Fibroblast of peridontal ligament (primary cell): ENCODE measurements around the gene RPS16.

Experiments used
- DNase-seq: peaks from one replicate; pipeline ENCODE4 v3.0.0-alpha.2; 2010; ENCODE audit errors: extremely low read depth

The RPS16 gene

GRCh38 chr19:39422020-39422419 is 13.7 kb downstream of the RPS16 start:
- DNase-seq = no peak

- DNase-seq = no peak
Measured at GRCh38 chr19:39420769-39421168, 15.0 kb downstream of the RPS16 start.

- no peak for DNase-seq
Measured at GRCh38 chr19:39419003-39419402, 16.7 kb downstream of the RPS16 start.

- no peak for DNase-seq
Measured at GRCh38 chr19:39417463-39418181, 18.1 kb downstream of the RPS16 start.

GRCh38 chr19:39416152-39417120 is 19.3 kb downstream of the RPS16 start:
- no peak for DNase-seq

GRCh38 chr19:39415111-39416046 is 20.4 kb downstream of the RPS16 start:
- DNase-seq = no peak

GRCh38 chr19:39413911-39414608 is 21.7 kb downstream of the RPS16 start:
- no peak for DNase-seq

GRCh38 chr19:39413272-39413910 is 22.4 kb downstream of the RPS16 start:
- peak; percentile 47 for DNase-seq

- DNase-seq = no peak
Measured at GRCh38 chr19:39412867-39413271, 22.9 kb downstream of the RPS16 start.

GRCh38 chr19:39412100-39412866 is 23.5 kb downstream of the RPS16 start, which contains the start of gene PLEKHG2:
TSS of gene PLEKHG2 (plus strand) at chr19:39412669. CDS start at chr19:39414087, 1,418 bp downstream.
- DNase-seq = peak; percentile 100

- peak; percentile 96 for DNase-seq
Measured at GRCh38 chr19:39411832-39412099, 24.0 kb downstream of the RPS16 start.

GRCh38 chr19:39411081-39411831 is 24.5 kb downstream of the RPS16 start:
- DNase-seq = peak; percentile 63

- DNase-seq = no peak
Measured at GRCh38 chr19:39410831-39411080, 25.0 kb downstream of the RPS16 start.

GRCh38 chr19:39410017-39410830 is 25.5 kb downstream of the RPS16 start:
- peak; percentile 62 for DNase-seq

GRCh38 chr19:39409208-39410016 is 26.3 kb downstream of the RPS16 start:
- no peak for DNase-seq

- peak; percentile 41 for DNase-seq
Measured at GRCh38 chr19:39408392-39409207, 27.1 kb downstream of the RPS16 start.
